PC-3 (cell line): ENCODE measurements around the gene RGS3.

Experiments
- EZH2 ChIP-seq: fragments of 300-600 bp; sonication (generic); IDR thresholded peaks from one replicate; pipeline ENCODE4 v1.6.1; 2017; ENCODE audit warnings: antibody characterized with exemption, mild to moderate bottlenecking, low read length; ENCODE audit not compliant: unreplicated experiment
- EZH2phosphoT487 ChIP-seq: fragments of 300-600 bp; sonication (generic); IDR thresholded peaks from 2 replicates; pipeline ENCODE4 v1.6.1; 2018; ENCODE audit warnings: mild to moderate bottlenecking, antibody characterized with exemption, low read length, borderline replicate concordance
- TF ChIP-seq, protein P1 (sequence below): fragments of 300-600 bp; sonication (generic); conservative IDR thresholded peaks from 2 replicates; pipeline ENCODE4 v1.5.1; 2017; ENCODE audit warnings: antibody characterized with exemption, low read depth, mild to moderate bottlenecking, low read length

- TF ChIP-seq, protein P1, sequence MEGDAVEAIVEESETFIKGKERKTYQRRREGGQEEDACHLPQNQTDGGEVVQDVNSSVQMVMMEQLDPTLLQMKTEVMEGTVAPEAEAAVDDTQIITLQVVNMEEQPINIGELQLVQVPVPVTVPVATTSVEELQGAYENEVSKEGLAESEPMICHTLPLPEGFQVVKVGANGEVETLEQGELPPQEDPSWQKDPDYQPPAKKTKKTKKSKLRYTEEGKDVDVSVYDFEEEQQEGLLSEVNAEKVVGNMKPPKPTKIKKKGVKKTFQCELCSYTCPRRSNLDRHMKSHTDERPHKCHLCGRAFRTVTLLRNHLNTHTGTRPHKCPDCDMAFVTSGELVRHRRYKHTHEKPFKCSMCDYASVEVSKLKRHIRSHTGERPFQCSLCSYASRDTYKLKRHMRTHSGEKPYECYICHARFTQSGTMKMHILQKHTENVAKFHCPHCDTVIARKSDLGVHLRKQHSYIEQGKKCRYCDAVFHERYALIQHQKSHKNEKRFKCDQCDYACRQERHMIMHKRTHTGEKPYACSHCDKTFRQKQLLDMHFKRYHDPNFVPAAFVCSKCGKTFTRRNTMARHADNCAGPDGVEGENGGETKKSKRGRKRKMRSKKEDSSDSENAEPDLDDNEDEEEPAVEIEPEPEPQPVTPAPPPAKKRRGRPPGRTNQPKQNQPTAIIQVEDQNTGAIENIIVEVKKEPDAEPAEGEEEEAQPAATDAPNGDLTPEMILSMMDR: no peak
- no peak for TF ChIP-seq EZH2
- TF ChIP-seq EZH2phosphoT487: no peak
Observed at GRCh38 chr9:113495526-113495925, 32.0 kb downstream of the RGS3 start.
